Measurements from ENCODE around the gene DGKD.

DGKD gene

DNA sequence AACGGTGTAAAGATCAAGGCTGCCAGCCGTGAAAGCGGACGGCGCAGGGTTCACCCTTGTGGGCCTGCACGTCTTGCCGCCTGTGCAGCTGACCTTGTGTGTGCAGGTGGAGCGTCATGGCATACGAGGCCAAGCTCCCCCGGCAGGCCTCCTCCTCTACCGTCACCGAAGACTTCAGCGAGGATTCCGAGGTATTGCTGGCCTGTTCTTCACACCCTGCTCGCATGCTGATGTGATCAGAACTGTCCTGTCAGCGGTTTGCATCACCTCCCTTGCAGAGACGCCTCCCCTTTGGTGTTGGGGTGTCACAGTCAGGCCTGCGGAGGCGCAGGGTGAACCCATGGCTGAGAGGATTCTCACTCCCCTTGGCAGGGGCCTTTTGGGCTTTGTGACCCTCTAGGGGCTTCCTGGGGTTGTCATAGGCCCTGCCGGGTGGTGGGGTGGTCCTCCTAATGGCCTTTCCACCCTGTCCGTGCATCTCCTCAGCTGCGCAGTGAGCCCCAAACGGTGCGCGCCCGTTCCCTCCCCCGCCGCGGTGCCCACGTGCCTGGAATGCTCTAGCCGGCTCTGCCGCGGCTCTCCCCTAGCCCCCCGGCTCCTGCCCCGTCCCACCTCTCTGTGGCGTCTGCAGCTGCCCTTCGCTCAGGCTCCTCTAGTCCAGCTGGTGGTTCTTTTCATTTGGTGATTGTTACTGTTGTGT lies 92.5 kb downstream of the DGKD start:
- Histone ChIP-seq H3K36me3 (ENCODE audit: control insufficient read depth in 2 of 2, insufficient read depth in 2 of 2, low read length in 2 of 2) (peaks cover 20 to 42% of the 10 kb centered on the region in 2 donors), H3K9me3 (ENCODE audit: control insufficient read depth in 2 of 2, low read length in 2 of 2) (no peaks in the 10 kb centered on the region), H3K4me3 (ENCODE audit: low read length in 2 of 2) (no peak overlapping the region), H3K27ac (ENCODE audit: low read length) (no peak overlapping the region), H3K9ac (ENCODE audit: low read length in 2 of 2) (no peak overlapping the region), H3K4me1 (ENCODE audit: control insufficient read depth, insufficient read depth, low read length) (peaks cover 4% of the 10 kb centered on the region), H3K27me3 (ENCODE audit: control insufficient read depth in 1 of 2, insufficient read depth in 2 of 2, low read length in 2 of 2) (no peaks in the 10 kb centered on the region)

DNA sequence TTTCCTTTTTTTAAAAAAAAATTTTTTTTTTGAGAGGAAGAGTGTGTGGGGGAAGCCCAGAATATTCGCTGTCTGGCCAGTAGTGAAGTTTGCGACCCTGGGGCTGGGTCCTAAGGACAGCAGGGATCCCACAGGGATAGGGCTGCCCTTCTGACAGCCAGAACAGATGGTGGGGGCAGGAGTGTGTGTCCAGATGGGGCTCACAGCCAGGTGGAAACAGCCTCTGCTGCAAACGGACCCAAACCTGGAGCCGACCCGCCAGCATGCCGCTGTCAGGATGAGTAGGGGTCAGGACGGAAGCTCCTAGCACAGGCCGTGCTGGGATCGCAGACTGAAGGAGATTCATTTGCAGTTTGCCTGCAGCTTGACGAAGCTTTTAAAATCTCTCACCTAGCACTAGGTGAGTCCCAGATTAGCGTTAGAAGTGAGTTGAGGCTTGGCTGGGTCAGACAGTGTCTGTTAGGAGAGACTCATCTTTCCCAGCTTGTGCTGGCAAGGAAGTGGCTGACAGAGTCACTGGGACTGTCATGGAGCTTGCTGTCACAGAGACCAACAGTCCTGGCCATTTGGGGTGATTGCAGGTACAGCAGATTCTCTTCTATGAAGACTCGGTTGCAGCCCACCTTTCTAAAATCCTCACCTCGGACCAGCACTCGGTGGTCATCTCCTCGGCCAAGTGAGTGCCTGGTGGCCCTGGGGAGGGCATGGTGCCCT lies 93.4 kb downstream of the DGKD start:
- H3K9ac ChIP-seq (ENCODE audit: low read length in 2 of 2): no peak overlapping the region
- H3K27ac ChIP-seq (ENCODE audit: low read length): no peak overlapping the region
- peaks cover 28 to 49% of the 10 kb centered on the region in 2 donors for H3K36me3 ChIP-seq (ENCODE audit: control insufficient read depth in 2 of 2, insufficient read depth in 2 of 2, low read length in 2 of 2)
- no peak overlapping the region for H3K4me3 ChIP-seq (ENCODE audit: low read length in 2 of 2)
- H3K9me3 ChIP-seq (ENCODE audit: control insufficient read depth in 2 of 2, low read length in 2 of 2): no peaks in the 10 kb centered on the region
- H3K27me3 ChIP-seq (ENCODE audit: control insufficient read depth in 1 of 2, insufficient read depth in 2 of 2, low read length in 2 of 2): no peaks in the 10 kb centered on the region
- peaks cover 4% of the 10 kb centered on the region for H3K4me1 ChIP-seq (ENCODE audit: control insufficient read depth, insufficient read depth, low read length)

DNA sequence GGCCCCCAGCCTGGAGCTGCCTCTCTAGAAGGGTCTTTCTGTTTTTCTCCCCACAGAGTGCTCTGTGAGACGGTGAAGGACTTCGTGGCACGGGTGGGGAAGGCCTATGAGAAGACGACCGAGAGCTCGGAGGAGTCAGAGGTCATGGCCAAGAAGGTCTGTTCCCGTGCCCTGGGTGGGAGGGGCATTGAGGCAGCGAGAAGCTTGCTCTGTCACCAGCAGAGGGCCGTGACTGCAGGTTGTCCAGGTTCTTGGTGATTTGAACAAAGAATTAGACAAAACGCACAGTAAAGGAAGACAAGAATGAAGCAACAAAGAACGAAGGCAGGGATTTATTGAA lies 93.9 kb downstream of the DGKD start:
- H3K27me3 ChIP-seq (ENCODE audit: control insufficient read depth in 1 of 2, insufficient read depth in 2 of 2, low read length in 2 of 2): no peaks in the 10 kb centered on the region
- H3K4me3 ChIP-seq (ENCODE audit: low read length in 2 of 2): no peak overlapping the region
- no peaks in the 10 kb centered on the region for H3K9me3 ChIP-seq (ENCODE audit: control insufficient read depth in 2 of 2, low read length in 2 of 2)
- H3K27ac ChIP-seq (ENCODE audit: low read length): no peak overlapping the region
- peaks cover 31 to 52% of the 10 kb centered on the region in 2 donors for H3K36me3 ChIP-seq (ENCODE audit: control insufficient read depth in 2 of 2, insufficient read depth in 2 of 2, low read length in 2 of 2)
- peaks cover 4% of the 10 kb centered on the region for H3K4me1 ChIP-seq (ENCODE audit: control insufficient read depth, insufficient read depth, low read length)
- no peak overlapping the region for H3K9ac ChIP-seq (ENCODE audit: low read length in 2 of 2)

DNA sequence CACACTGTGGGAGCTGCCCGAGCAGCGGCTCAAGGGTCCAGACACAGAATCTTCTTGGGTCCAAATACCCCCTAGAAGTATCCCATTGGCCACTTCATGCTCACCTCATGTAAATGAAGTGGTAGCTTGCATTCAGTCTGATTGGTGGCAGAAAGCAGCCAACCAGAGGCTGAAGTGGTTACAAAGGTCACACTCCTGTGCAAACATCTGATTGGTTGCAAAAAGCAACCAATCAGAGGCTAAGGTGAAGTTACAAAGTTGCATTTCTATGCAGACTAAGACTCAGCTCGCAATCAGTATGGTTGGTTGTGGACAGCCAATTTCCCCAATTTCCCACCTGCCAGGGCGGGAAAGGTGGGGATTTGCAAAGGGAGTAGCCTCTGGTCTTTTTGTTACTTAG lies 94.3 kb downstream of the DGKD start:
- Histone ChIP-seq H3K4me1 (ENCODE audit: control insufficient read depth, insufficient read depth, low read length) (peaks cover 4% of the 10 kb centered on the region), H3K36me3 (ENCODE audit: control insufficient read depth in 2 of 2, insufficient read depth in 2 of 2, low read length in 2 of 2) (peaks cover 34 to 55% of the 10 kb centered on the region in 2 donors), H3K27ac (ENCODE audit: low read length) (no peak overlapping the region), H3K9ac (ENCODE audit: low read length in 2 of 2) (no peak overlapping the region), H3K4me3 (ENCODE audit: low read length in 2 of 2) (no peak overlapping the region), H3K27me3 (ENCODE audit: control insufficient read depth in 1 of 2, insufficient read depth in 2 of 2, low read length in 2 of 2) (no peaks in the 10 kb centered on the region), H3K9me3 (ENCODE audit: control insufficient read depth in 2 of 2, low read length in 2 of 2) (no peaks in the 10 kb centered on the region)

DNA sequence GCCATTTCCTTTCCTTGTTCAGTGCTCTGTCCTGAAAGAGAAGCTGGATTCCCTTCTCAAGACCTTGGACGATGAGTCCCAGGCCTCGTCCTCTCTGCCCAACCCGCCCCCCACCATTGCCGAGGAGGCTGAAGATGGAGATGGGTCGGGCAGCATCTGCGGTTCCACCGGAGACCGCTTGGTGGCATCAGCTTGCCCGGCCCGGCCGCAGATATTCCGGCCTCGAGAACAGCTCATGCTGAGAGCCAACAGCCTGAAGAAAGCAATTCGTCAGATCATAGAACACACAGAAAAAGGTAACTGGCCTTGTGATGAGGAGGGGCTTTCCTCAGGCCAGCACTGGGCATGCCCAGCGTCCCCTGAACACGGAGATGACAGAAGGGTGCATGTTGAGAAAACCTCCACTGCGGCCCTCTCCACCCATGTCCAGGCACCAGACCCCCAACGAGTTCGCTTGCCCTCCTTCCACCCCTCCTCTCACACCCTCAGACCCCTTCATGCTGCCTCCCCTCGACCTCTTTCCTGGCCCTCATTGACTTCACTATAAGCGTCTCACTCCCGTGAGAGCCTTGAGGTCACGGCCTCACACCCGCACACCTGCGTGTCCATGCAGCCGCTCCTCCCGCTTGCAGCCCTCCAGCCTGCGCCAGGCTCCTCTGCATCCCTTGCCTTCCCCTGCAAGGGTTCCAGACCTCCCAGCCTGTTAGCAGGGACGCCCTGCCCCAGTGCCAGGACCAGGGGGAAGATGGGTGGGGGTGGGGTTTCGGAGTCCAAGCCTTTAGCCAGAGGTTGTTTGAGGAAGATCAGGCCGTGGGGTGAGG lies 95.0 kb downstream of the DGKD start:
- H3K4me3 ChIP-seq (ENCODE audit: low read length in 2 of 2): no peak overlapping the region
- no peaks in the 10 kb centered on the region for H3K27me3 ChIP-seq (ENCODE audit: control insufficient read depth in 1 of 2, insufficient read depth in 2 of 2, low read length in 2 of 2)
- no peak overlapping the region for H3K27ac ChIP-seq (ENCODE audit: low read length)
- H3K9me3 ChIP-seq (ENCODE audit: control insufficient read depth in 2 of 2, low read length in 2 of 2): no peaks in the 10 kb centered on the region
- H3K9ac ChIP-seq (ENCODE audit: low read length in 2 of 2): no peak overlapping the region
- H3K4me1 ChIP-seq (ENCODE audit: control insufficient read depth, insufficient read depth, low read length): peaks cover 4% of the 10 kb centered on the region
- peaks cover 38 to 62% of the 10 kb centered on the region in 2 donors for H3K36me3 ChIP-seq (ENCODE audit: control insufficient read depth in 2 of 2, insufficient read depth in 2 of 2, low read length in 2 of 2)

DNA sequence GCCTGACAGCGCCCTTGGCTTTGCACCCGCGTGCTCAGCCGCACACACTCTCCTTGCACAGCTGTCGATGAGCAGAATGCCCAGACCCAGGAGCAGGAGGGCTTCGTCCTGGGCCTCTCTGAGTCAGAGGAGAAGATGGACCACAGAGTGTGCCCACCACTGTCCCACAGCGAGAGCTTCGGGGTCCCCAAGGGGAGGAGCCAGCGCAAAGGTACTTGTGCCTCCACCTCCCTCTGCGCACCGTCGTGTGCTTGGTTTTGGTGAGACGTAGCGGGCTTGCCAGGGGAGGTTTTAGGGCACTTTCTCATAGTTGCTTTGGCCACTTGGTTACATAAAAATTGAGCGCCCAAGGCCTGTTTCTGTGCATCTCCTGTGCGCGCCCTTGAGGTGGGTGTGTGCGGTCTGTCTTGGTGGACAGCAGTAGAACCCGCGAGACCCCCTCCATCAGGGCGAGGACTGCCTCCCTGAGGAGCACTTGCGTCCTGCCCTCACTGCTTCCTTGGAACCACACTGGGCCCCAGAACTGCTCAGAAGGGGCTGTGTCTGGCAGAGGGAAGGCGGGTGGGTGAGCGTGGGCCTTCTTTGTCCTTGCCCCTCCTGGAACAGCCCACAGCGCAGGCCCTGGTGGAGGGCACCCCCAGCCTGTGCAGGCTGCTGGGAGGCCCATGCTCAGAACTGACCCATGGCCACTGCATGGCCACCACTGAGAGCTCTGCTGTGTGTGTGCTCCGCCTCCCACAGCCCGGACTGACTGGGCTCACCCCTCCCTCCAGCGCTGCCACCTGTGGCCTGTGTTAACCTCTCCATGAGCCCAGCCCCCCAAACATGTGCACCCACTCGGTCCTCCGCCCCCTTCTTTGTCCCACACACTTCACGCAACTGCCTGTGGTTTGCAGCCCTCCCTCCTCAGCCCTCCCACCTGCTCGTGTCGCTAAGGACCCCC lies 95.9 kb downstream of the DGKD start:
- Histone ChIP-seq H3K36me3 (ENCODE audit: control insufficient read depth in 2 of 2, insufficient read depth in 2 of 2, low read length in 2 of 2) (peaks cover 45 to 70% of the 10 kb centered on the region in 2 donors), H3K9ac (ENCODE audit: low read length in 2 of 2) (no peak overlapping the region), H3K4me3 (ENCODE audit: low read length in 2 of 2) (no peak overlapping the region), H3K4me1 (ENCODE audit: control insufficient read depth, insufficient read depth, low read length) (peaks cover 4% of the 10 kb centered on the region), H3K27me3 (ENCODE audit: control insufficient read depth in 1 of 2, insufficient read depth in 2 of 2, low read length in 2 of 2) (no peaks in the 10 kb centered on the region), H3K27ac (ENCODE audit: low read length) (no peak overlapping the region), H3K9me3 (ENCODE audit: control insufficient read depth in 2 of 2, low read length in 2 of 2) (no peaks in the 10 kb centered on the region)

DNA sequence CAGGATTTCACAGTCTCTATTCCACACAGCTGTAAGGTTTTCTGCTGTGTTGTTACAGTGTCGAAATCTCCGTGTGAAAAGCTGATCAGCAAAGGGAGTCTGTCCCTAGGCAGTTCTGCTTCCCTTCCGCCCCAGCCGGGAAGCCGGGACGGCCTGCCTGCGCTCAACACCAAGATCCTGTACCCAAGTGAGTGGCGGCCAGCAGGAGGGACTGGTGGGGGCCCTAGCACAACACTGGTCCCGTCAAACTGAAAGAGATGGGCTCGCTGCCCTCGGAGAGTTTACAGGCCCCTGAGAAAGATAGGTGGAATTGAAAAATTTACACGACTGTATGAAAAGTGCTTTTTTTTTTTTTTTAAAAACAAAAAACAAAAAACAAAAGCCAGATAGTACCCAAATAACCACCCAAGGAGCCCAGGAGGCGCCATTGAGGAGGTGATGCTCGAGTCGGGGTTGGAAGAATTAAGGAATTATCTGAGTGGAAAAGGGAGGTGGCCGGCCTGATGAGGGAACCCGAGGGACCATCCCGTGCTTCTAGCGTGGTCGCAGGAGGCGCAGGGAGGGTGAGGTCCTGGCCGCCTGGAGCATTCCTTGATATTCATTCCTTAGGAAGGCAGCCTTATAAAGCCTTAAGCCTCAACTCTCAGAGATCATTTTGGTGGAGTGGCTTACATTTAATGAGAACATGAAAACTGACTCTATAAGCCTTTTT lies 96.7 kb downstream of the DGKD start:
- Histone ChIP-seq H3K27ac (ENCODE audit: low read length) (no peak overlapping the region), H3K4me3 (ENCODE audit: low read length in 2 of 2) (no peak overlapping the region), H3K36me3 (ENCODE audit: control insufficient read depth in 2 of 2, insufficient read depth in 2 of 2, low read length in 2 of 2) (peaks cover 47 to 72% of the 10 kb centered on the region in 2 donors)

DNA sequence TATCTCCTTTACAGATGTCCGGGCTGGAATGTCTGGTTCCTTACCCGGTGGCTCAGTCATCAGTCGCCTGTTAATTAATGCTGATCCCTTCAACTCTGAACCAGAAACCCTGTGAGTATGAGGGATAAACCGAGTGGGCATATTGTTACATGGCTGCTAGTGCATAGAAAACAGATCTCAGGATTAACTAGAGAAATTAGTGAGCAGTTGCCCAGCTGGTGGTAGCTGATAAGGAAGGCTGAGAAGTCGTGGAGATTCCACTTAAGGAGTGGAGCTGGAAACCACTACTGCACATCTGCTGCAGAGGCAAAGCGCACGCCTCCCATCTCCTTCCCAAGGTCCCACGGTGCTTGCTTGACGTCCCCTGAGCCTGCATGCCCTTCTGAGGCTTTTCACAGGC lies 97.7 kb downstream of the DGKD start:
- no peak overlapping the region for H3K4me3 ChIP-seq (ENCODE audit: low read length in 2 of 2)
- no peak overlapping the region for H3K27ac ChIP-seq (ENCODE audit: low read length)
- H3K36me3 ChIP-seq (ENCODE audit: control insufficient read depth in 2 of 2, insufficient read depth in 2 of 2, low read length in 2 of 2): peaks cover 49 to 70% of the 10 kb centered on the region in 2 donors
- peaks cover 4% of the 10 kb centered on the region for H3K4me1 ChIP-seq (ENCODE audit: control insufficient read depth, insufficient read depth, low read length)
- no peak overlapping the region for H3K9ac ChIP-seq (ENCODE audit: low read length in 2 of 2)
- H3K27me3 ChIP-seq (ENCODE audit: control insufficient read depth in 1 of 2, insufficient read depth in 2 of 2, low read length in 2 of 2): no peaks in the 10 kb centered on the region
- H3K9me3 ChIP-seq (ENCODE audit: control insufficient read depth in 2 of 2, low read length in 2 of 2): no peaks in the 10 kb centered on the region

More for the DNA sequence above, 96.7 kb downstream of the DGKD start:
- Histone ChIP-seq H3K4me1 (ENCODE audit: control insufficient read depth, insufficient read depth, low read length) (peaks cover 4% of the 10 kb centered on the region), H3K9me3 (ENCODE audit: control insufficient read depth in 2 of 2, low read length in 2 of 2) (no peaks in the 10 kb centered on the region), H3K9ac (ENCODE audit: low read length in 2 of 2) (no peak overlapping the region), H3K27me3 (ENCODE audit: control insufficient read depth in 1 of 2, insufficient read depth in 2 of 2, low read length in 2 of 2) (no peaks in the 10 kb centered on the region)

DNA sequence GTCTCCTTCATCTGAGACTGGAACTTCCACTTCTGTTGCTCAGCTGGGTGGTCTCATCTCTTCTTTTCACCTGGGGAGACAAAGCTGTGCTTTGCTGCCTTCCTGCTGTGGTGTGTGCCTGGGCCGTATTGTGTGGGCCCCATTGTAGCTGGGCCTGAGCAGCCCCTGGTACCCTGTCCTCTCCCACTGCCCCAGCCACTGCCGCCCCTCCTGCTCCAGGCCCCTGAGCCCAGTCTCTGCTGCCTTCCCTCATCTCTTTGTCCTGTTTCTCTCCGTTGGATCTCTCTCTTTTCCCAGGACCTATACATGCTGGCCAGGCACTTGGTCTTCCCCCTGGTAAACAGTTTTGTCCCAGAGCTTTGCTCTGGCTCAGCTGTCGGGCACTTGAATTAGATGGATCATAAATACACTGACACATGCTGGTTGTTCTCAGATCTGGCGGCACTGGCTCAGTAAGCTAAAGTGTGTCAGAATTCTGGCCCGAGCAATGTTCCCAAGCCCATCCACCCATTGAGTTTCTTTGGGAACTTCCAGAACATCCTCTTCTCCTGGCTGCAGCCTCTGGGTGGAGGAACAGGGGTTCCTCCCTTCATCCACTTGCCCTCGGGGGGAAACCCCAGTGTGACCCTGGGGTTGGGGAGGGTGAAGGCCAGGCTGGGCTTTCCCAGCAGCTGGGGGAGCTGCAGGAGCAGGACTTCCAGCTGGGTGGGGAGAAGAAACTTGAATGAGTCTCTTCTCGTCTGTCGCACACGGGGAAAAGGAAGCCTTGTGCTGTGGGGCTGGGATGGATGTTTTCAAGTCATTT lies 99.0 kb downstream of the DGKD start:
- H3K4me3 ChIP-seq (ENCODE audit: low read length in 2 of 2): no peak overlapping the region
- H3K36me3 ChIP-seq (ENCODE audit: control insufficient read depth in 2 of 2, insufficient read depth in 2 of 2, low read length in 2 of 2): peaks cover 55 to 75% of the 10 kb centered on the region in 2 donors
- H3K9ac ChIP-seq (ENCODE audit: low read length in 2 of 2): no peak overlapping the region
- H3K4me1 ChIP-seq (ENCODE audit: control insufficient read depth, insufficient read depth, low read length): peaks cover 4% of the 10 kb centered on the region
- H3K27me3 ChIP-seq (ENCODE audit: control insufficient read depth in 1 of 2, insufficient read depth in 2 of 2, low read length in 2 of 2): no peaks in the 10 kb centered on the region
- no peaks in the 10 kb centered on the region for H3K9me3 ChIP-seq (ENCODE audit: control insufficient read depth in 2 of 2, low read length in 2 of 2)
- H3K27ac ChIP-seq (ENCODE audit: low read length): peak overlapping the region; percentile 41
